LNCAP (cell line): Measurements from ENCODE around the gene DNASE1L3.

Experiments used
- CTCF ChIP-seq: fragments of 450-650 bp; IDR thresholded peaks from 2 replicates; pipeline ENCODE4 v1.5.1; 2017; ENCODE audit warnings: mild to moderate bottlenecking

DNASE1L3 gene

DNA sequence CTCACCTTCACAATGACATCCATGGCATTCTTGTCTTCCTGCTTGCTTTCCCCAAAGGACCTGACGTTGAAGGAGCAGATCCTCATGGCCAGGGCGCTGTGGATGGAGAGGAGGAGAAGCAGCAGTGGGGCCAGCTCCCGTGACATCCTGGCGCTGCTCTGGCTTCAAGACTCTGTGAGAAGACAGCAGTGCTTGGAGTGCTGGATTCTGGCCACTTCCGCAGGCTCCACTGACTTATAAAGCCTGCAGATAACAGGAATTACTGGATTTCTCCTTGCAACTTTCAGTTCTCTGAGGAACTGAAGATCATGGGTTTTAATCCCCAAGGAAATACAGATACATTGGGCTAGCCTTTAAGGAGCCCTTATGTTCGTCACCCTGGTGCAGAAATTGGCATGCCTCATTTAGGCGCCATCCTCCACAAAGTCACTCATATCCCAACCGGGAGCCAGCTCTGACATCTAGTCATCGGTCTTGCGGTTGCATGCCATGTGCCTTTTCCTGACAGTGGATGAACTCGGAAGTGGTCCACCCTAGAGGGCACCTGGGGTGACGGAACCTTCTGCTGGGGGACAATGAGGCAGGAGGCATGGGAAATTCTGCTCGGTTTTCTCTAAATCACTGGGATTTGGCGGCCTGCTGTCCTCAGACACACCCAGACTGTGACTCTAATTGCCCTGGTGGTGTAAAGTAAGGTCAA, at the start of gene DNASE1L3:
Gene DNASE1L3, minus strand, starts transcription at position 212 of the 700 bp plus-strand sequence. Its CDS starts 66 bp downstream, at position 146.
- TF ChIP-seq CTCF: no peak

DNA sequence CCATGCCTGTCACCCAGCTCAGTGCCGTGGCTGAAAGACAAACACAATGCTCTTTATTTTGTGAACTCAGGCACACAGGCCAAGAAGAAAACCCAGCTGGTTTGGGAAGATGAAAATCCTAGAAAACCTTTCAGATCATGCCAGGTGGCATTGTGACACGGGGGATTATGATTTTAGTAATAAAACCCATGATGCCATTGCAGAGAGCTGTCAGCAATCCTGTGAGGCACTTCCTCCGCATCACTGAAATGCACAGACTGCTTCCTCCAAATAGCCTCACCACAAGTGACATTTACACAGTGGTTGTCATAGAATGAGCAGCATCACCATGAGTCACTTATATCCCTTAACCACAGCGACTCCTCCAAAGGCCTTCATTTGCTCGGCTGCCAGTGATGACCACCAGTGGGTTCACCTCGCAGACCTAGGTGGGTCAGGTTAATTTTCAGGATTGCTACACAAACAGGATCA, 49.5 kb upstream of the DNASE1L3 start:
- TF ChIP-seq CTCF: no peak

DNA sequence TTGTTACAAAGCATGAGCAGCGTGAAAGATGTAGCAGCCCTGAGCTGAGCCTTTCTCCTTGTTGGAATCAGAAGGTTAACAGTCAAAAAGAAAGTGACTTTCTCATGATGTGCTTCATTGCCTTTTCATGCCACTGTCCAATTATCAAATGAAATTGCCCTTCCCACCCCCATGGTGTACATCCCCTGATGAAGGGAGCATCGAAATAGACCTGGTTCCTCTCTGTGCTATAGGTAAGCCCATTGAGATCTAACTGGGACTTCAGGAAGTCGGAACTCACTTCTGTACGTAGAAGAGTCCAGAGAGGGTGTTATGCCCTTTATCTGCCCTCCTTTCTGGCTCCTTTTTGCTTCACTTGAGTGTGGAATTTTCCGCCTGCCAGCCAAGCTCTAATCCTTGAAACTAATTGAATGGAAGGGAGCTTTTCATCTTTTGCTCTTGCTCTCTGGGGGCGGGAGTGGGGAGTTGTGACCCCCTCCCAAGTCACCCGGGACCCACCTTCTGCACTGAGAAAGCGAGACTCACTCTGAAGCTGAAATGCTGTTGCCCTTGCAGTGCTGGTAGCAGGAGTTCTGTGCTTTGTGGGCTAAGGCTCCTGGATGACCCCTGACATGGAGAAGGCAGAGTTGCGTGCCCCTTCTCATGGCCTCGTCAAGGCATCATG, 47.8 kb upstream of the DNASE1L3 start:
- no peak for TF ChIP-seq CTCF

DNA sequence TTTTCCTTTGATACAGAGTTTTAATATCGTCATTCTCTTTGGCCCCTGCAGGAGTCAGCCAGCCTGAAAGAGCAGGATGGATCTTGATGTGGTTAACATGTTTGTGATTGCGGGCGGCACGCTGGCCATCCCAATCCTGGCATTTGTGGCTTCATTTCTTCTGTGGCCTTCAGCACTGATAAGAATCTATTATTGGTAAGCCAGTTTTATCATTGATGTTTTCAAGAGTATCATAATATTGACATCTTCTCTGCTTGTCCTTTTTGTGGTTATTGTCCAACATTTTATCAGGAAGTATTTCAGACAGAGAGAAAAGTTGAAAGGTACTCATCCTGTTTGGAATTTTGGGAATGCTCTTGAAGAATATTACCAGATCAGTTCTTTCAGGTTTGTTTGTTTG, 45.7 kb upstream of the DNASE1L3 start:
- TF ChIP-seq CTCF: no peak

- no peak for TF ChIP-seq CTCF
Observed at GRCh38 chr3:58256061-58256460, 45.3 kb upstream of the DNASE1L3 start.

- no peak for TF ChIP-seq CTCF
Observed at GRCh38 chr3:58254144-58254543, 43.4 kb upstream of the DNASE1L3 start.

GRCh38 chr3:58251631-58252035, 40.9 kb upstream of the DNASE1L3 start:
- no peak for TF ChIP-seq CTCF
